ENCODE data around the gene LDB1. TPM values are rescaled to one million over a fixed set of nuclear protein-coding genes. Genes with fewer than 3 reads are reported as not detected.

Gene LDB1, protein sequence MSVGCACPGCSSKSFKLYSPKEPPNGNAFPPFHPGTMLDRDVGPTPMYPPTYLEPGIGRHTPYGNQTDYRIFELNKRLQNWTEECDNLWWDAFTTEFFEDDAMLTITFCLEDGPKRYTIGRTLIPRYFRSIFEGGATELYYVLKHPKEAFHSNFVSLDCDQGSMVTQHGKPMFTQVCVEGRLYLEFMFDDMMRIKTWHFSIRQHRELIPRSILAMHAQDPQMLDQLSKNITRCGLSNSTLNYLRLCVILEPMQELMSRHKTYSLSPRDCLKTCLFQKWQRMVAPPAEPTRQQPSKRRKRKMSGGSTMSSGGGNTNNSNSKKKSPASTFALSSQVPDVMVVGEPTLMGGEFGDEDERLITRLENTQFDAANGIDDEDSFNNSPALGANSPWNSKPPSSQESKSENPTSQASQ
- polyA plus RNA-seq (ENCODE audit: insufficient read depth in 1 of 5, insufficient read length in 5 of 5, low replicate concordance in 1 of 5), result 100 to 1,000 TPM; 135 to 186 (median 147) TPM
- long read RNA-seq, donor 1, transcript LDB1-202 (11 exons, 2,089 nt), result major isoform, 5 of 128 reads
- long read RNA-seq, donor 1, partial matches to known transcripts, result 111 of 128 reads
- long read RNA-seq, donor 1, other reads (novel, unspliced or antisense), result 5 of 128 reads
- long read RNA-seq, donor 2, transcript LDB1-201 (11 exons, 2,285 nt), result major isoform, 6 of 51 reads
- long read RNA-seq, donor 2, transcript LDB1-202 (11 exons, 2,089 nt), result major isoform, 6 of 51 reads
- long read RNA-seq, donor 2, partial matches to known transcripts, result 38 of 51 reads
- long read RNA-seq, donor 2, other reads (novel, unspliced or antisense), result 0 of 51 reads
- long read RNA-seq, donor 3, partial matches to known transcripts, result 72 of 79 reads
- long read RNA-seq, donor 3, other reads (novel, unspliced or antisense), result 0 of 79 reads
- long read RNA-seq, donor 4, partial matches to known transcripts, result 48 of 56 reads
- long read RNA-seq, donor 4, other reads (novel, unspliced or antisense), result 0 of 56 reads
- long read RNA-seq, donor 5, transcript LDB1-204 (6 exons, 762 nt), result minor isoform, 5 of 116 reads
- long read RNA-seq, donor 5, transcript LDB1-202 (11 exons, 2,089 nt), result major isoform, 12 of 116 reads
- long read RNA-seq, donor 5, partial matches to known transcripts, result 94 of 116 reads
- long read RNA-seq, donor 5, other reads (novel, unspliced or antisense), result 0 of 116 reads
- long read RNA-seq, donor 6, partial matches to known transcripts, result 55 of 72 reads
- long read RNA-seq, donor 6, other reads (novel, unspliced or antisense), result 5 of 72 reads
- long read RNA-seq, donor 7, transcript LDB1-202 (11 exons, 2,089 nt), result minor isoform, 6 of 53 reads
- long read RNA-seq, donor 7, transcript LDB1-201 (11 exons, 2,285 nt), result major isoform, 7 of 53 reads
- long read RNA-seq, donor 7, partial matches to known transcripts, result 33 of 53 reads
- long read RNA-seq, donor 7, other reads (novel, unspliced or antisense), result 6 of 53 reads
- long read RNA-seq, donor 8, partial matches to known transcripts, result 42 of 47 reads
- long read RNA-seq, donor 8, other reads (novel, unspliced or antisense), result 0 of 47 reads

DNA sequence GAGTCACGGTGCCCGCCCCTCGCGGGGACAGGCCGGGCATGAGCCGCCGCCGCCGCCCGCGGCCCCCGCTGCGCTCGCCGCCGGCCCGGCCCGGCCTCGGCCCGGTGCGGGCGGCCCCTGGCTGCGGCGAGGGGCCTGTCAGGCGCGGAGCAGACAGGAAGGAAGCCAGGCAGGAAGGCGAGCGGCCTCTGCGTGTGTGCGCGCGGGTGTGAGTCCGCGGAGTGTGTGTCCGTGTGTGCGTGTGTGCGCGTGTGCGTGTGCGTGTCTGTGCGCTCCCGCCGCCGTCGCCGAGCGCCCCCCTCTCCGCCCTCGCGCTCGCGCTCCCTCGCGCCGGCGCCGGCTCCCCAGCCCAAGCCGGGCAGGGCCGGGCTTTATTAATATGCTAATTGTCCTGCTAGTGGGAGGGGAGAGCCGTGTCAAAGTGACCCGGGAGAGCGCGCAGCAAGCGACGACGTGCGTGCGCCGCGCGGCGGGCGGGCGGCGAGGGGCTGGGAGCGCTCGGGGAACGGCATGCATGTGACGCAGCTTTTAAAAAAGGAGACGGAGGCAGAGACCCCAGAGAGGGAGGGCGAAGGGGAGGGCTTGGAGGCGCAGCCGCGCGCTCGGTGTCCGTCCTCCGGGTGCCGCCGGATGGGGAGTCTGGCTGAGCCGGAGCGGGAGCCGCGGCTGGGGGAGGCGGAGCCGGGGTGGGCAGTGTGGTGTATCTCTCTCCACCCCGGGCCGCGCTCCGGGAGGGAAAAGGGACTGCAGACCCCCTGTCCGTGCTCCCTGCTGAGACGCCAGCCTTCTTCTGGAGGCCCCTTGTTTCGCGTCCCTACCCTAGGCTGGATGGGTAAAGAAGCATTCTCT is at the start of gene LDB1:
LDB1 (minus strand) TSS at position 227 of the 849 bp plus-strand sequence. CDS start 258 bp downstream, outside the sequence.
- peak; percentile 91 for DNase-seq

DNA sequence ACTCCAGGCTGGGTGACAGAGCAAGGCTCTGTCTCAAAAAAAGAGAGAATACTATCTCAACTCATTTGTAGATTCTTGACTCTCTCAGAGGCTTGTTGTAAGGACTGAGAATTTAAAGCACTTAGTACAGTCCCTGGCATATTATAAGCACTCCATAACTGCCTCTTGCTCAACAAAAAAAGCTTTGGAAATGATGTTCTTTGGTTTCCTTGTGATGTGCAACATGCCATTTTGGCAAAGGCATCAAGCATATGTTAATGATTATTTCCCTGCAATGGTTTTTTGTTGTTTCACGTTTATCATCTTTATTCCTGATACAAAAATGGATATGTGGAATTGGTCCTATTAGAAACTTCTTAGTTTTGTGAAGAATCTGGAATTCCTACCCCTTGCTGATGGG is 47.7 kb upstream of the LDB1 start:
- DNase-seq, result no peak

DNA sequence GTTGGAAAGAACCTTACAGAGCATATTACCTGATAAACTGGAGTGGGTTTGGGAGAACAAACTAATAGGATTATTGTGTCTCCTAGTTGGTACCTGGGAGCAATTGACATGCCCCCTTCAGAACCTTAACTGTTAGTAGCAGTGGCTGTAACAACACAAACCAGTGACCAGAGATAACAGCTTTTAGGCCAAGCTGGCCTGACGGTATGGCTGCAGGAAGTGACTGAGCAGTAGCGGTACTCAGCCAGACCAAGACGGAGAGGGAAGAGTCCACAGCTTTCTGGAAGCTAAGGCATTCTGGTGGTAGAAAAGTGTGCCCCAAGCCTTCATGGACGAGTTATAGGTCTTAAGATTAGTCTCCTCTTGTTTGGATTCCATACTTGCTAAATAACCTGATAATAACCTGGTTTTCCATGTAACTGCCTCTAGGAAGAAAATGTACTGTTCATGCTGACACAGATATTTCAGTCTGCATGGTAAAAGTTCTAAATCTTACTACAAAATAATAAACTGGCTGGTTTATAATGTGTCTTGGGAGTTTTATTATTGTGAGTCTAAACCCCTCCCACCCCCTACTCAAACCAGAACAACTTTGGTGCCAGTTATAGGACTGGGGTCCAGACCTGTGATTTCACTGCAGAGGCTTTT is 43.3 kb upstream of the LDB1 start:
- DNase-seq, result no peak

DNA sequence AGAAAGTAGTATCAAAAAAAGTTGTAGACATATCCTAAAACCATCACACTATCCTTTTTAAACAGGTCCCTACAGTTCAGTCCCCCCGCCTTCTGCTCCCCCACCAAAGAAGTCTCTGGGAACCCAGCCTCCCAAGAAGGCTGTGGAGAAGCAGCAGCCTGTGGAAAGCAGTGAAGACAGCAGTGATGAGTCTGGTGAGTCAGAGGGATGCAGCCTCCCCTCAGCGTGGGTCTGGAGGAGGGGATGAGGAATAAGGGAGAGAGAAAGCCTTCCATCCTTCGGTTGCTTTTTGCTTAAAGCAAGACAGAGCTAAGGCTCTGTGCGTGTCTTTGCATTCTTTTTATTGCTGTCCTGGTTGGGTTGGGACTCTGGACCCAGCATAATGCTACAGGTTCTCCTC is 39.7 kb upstream of the LDB1 start:
- no peak for DNase-seq

DNA sequence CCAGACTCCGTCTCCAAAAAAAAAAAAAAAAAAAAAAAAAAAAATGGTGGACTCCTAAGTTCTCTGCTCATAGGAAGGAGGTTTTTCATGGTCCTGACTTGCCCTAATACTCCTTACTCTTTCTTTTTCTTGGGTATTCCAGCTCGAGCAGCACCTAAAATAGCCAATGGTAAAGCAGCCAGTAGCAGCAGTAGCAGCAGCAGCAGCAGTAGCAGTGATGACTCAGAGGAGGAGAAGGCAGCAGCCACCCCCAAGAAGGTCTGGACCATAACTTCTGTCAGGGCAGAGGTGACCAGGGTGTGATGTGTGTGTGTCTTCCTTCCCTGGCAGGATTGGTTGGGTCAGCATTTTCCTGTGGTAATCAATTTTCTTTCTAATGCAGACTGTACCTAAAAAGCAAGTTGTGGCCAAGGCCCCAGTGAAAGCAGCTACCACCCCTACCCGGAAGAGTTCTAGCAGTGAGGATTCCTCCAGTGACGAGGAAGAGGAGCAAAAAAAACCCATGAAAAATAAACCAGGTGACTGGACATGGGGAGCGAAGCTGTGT is 39.0 kb upstream of the LDB1 start:
- DNase-seq, result no peak

DNA sequence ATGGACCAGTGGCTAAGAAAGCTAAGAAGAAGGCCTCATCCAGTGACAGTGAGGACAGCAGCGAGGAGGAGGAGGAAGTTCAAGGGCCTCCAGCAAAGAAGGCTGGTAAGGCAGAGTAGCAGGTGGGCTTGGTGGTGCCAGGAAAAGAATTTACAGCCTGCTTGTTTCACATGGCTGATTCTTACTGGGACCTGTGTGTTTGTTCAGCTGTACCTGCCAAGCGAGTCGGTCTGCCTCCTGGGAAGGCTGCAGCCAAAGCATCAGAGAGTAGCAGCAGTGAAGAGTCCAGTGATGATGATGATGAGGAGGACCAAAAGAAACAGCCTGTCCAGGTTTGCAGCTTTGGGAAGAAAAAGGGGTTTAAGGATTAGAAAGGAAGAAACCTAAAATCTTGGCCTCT is 37.1 kb upstream of the LDB1 start:
- DNase-seq, result no peak

DNA sequence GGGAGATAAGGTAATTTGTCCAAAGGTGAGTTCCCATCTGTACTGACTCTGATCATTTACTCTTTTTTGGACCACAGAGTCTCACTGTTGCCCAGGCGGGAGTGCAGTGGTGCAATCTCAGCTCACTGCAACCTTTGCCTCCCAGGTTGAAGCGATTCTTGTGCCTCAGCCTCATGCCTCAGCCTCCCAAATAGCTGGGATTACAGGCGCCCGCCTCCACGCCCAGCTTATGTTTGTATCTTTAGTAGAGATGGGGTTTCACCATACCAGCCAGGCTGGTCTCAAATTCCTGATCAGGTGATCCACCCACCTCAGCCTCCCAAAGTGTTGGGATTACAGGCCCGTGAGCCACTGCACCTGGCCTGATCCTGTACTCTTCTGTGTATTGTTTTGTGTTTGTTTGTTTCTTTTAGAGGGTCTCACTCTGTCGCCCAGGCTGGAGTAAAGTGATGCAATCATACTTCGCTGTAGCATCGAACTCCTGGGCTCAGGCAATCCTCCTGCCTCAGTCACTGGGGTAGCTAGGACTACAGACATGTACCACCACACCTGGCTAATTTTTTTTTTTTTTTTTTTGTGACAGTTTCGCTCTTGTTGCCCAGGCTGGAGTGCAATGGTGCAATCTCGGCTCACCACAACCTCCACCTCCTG is 34.4 kb upstream of the LDB1 start:
- no peak for DNase-seq

DNA sequence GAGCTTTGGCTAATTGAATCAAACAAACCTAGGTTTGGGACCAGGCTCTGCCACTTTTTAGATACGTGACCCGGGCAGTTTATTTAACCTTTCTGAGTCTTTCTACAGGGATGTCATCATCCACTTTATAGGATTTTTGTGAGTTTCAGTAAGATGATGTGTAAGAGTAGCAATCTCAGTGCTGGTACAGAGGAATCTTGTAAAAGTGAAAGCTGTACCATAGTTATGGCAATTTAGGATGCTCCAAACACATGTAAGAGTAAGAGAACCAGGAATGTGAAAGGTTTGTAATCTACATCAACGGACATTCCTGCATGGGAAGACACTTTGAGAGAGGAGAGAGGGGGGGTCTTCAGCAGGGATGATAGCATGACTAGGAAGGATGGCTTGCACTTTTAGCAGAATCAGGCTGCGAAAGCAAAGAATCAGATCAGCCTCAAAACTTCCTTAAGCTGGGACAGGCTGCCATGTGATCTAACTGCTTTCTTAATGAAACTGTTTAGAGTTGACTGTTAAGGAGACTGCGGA is 33.0 kb upstream of the LDB1 start:
- DNase-seq, result no peak

DNA sequence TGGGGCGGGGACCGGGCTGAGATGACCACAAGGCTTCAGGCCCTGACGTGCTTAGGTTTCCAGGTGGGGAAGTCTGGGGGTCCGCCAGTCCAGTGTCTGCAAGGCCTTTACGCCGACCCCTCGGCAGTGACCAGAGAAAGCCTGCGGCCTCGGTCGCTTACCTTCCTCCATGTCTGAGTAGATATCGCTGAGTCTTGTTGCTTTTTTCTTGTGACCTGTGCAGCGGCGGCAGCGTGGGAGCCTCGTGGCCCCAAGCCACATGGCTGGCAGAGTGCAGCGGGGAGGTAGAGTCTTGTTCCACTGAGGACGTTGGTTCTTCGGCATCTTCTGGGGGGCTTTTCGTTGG is 32.4 kb upstream of the LDB1 start:
- no peak for DNase-seq

DNA sequence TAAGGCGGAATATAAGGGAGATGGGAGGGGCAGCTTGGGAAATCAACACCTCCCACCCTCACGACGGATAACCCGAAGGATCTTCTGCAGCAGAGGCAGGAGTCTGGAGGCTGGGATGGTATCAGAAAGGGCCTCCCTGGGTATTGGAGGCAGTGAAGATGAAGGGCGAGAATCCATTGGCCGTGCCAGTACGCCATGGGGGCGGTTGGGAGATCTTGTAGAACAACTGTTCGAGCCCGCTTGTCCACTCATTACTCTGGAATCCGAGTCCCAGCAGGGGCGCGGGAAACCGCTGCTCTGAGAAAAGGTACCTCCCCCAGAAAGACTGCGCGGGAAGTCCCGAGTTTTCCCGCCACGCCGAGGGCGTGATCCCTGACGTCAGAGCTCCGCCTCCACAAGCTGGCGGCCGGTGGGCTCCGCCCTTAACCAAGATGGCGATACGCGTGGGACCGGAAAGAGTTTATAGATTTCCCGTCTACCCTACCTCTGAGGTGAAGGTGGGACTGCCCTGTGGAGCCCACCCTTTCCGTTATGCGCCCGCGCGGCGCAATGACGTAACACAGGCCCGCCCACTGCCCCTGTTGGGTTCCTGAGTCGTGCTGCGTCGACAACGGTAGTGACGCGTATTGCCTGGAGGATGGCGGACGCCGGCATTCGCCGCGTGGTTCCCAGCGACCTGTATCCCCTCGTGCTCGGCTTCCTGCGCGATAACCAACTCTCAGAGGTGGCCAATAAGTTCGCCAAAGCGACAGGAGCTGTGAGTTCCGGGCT is 31.8 kb upstream of the LDB1 start, which contains the start of gene NOLC1:
NOLC1 (plus strand) TSS at position 616 of the 771 bp plus-strand sequence; CDS start at position 638, 22 bp downstream.
- DNase-seq, result peak; percentile 98 to 99

DNA sequence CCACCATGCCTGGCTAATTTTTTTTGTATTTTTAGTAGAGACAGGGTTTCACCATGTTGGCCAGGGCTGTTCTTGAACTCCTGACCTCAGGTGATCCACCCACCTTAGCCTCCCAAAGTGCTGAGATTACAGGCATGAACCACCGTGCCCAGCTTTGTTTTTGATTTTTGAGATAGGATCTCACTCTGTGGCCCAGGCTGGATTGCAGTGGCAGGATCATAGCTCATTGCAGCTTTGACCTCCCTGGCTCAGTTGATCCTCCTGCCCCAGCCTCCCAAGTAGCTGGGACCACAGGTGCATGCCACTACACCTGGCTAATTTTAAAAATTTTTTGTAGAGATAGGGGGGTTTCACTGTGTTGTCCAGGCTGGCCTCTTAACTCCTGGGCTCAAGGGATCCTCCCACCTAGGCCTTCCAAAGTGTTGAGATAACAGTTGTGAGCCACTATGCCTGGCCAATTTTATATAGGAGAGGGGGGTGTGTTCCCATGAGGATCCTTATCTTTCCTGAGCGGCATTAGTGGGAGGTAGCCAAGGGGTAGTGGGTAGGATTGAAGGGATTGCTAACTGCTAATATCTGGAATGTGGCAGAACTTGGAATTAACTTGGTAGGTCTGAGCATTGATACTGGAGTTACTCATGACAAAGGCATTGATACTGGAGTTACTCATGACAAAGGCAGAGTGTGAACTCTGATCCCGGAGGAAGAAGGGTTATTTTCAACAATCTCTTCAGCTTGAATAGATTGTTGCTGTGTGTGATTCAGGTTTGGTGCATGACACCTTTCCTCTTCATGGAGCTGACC is 31.0 kb upstream of the LDB1 start:
- DNase-seq, result no peak

DNA sequence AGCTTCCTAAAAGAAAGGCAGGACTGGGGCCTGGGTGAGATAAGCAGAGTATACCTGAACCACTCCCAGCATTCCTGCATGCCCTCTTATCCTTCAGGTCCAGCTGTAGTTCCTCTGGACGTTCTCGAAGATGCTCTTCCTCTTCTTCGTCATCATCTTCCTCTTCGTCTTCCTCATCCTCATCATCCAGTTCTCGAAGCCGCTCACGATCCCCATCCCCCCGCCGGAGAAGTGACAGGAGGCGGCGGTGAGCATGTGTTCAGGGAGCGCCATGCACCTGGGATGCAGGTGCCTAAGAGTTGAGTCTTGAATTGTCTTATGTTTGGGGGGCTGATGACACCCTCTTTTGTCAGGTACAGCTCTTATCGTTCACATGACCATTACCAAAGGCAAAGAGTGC is 28.1 kb upstream of the LDB1 start:
- no peak for DNase-seq

DNA sequence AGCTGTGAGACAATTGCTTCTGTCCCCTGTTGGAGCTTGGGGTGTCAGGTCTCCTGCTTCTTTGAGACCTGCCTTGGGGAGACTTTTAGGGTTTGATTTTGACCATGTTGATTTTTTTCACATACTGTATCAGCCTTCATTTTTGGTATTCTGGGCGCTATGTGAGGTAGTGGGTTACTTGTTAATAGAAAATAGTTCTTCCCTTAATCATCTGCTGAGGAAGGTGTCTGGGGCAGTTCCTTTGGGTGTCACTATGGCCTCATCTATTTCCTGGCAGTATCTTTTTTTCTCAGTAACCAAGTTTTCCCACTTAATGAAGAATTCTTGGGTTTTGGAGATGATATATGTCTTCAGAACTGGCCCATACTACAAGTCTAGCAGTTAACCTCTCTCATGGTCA is 27.4 kb upstream of the LDB1 start:
- DNase-seq, result no peak

DNA sequence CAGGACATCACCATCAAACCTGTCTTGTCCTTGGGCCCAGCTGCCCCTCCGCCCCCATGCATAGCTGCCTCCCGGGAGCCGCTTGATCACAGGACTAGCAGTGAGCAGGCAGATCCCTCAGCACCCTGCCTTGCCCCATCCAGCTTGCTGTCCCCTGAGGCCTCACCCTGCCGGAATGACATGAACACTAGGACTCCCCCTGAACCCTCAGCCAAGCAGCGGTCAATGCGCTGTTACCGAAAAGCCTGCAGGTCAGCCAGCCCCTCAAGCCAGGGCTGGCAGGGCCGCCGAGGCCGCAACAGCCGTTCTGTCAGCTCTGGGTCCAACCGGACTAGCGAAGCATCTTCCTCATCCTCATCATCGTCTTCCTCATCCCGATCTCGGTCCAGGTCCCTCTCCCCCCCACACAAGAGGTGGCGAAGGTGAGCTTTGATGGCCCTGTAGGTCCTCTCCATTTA is 26.8 kb upstream of the LDB1 start:
- DNase-seq, result no peak

DNA sequence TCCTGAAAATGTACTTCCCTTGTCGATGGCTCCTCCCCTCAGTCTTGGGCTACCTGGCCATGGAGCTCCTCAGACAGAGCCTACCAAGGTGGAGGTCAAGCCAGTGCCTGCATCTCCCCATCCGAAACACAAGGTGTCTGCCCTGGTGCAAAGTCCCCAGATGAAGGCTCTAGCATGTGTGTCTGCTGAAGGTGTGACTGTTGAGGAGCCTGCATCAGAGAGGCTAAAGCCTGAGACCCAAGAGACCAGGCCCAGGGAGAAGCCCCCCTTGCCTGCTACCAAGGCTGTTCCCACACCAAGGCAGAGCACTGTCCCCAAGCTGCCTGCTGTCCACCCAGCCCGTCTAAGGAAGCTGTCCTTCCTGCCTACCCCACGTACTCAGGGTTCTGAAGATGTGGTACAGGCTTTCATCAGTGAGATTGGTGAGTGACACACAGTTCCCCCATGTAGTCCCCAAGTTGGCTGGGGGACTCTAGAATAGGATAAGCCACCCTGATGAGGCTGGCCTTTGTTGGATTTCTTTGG is 21.5 kb upstream of the LDB1 start:
- DNase-seq, result no peak

DNA sequence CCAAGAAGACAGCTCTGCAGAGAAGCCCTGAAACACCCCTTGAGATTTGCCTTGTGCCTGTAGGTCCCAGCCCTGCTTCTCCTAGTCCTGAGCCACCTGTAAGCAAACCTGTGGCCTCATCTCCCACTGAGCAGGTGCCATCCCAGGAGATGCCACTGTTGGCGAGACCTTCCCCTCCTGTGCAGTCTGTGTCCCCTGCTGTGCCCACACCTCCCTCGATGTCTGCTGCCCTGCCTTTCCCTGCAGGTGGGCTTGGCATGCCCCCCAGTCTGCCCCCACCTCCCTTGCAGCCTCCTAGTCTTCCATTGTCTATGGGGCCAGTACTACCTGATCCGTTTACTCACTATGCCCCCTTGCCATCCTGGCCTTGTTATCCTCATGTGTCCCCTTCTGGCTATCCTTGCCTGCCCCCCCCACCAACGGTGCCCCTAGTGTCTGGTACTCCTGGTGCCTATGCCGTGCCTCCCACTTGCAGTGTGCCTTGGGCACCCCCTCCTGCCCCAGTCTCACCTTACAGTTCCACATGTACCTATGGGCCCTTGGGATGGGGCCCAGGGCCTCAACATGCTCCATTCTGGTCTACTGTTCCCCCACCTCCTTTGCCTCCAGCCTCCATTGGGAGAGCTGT is 20.9 kb upstream of the LDB1 start:
- DNase-seq, result no peak

All from right lung (tissue), 10 donors.